Testis (tissue), 3 donors: ENCODE measurements around the gene OTUB1. TPM values are rescaled to one million over a fixed set of nuclear protein-coding genes. Genes with fewer than 3 reads are reported as not detected.

ENCODE experiments used
- DNase-seq: peaks from one replicate; pipeline ENCODE4 v3.0.0-alpha.2; 2019
- H3K27ac ChIP-seq, 2 donors: fragments of 200-600 bp; sonication (generic); one replicate each; pipeline ENCODE4 v1.5.1; 2019
- H3K27me3 ChIP-seq: fragments of 200-600 bp; sonication (generic); one replicate; pipeline ENCODE4 v1.5.1; 2019
- H3K36me3 ChIP-seq: fragments of 200-600 bp; sonication (generic); one replicate; pipeline ENCODE4 v1.5.1; 2017; ENCODE audit warnings: low read depth; ENCODE audit errors: missing control alignments
- H3K4me1 ChIP-seq: fragments of 200-600 bp; sonication (generic); one replicate; pipeline ENCODE4 v1.5.1; 2019
- H3K4me3 ChIP-seq, 2 donors: fragments of 200-600 bp; sonication (generic); one replicate each; pipeline ENCODE4 v1.5.1; 2017 to 2019
- H3K9me3 ChIP-seq: fragments of 200-600 bp; sonication (generic); one replicate; pipeline ENCODE4 v1.5.1; 2017
- POLR2A ChIP-seq: fragments of 450-650 bp; IDR thresholded peaks from one replicate; pipeline ENCODE4 v1.6.1; 2017; ENCODE audit warnings: antibody characterized with exemption, mild to moderate bottlenecking, moderate library complexity
- WGBS, 2 donors: methylation state at CpG; one replicate each; pipeline ENCODE4 v1.1.5; 2018; 5-methylcytosine and 5-hydroxymethylcytosine counted together
- intact Hi-C: fragments of 100-400 bp; cut with DNase I; formaldehyde crosslinking; loops from one replicate; pipeline ENCODE4 v1.15.1; 2023; ENCODE audit warnings: low total_unique reads
- polyA plus RNA-seq: library from polyadenylated mRNA; stranded (reverse); fragments of 350-450 nt; fragmentation: Illumina TruSeq; extraction: RNeasy Lipid Tissue Mini Kit (QIAGEN cat#74804); gene quantifications from one replicate; pipeline ENCODE4 v1.2.3, GENCODE V29; 2014; ENCODE audit warnings: low read depth, low replicate concordance; ENCODE audit not compliant: insufficient read depth
- total RNA-seq, 2 donors: library from RNA; depleted of rRNA; stranded (reverse); fragments of >200 nt; gene quantifications; one replicate each; pipeline ENCODE4 v1.2.3, GENCODE V29; 2016
- TF ChIP-seq, protein P1 (sequence below), 3 experiments: fragments of 450-650 bp in 2 of 3; fragments of 200-600 bp in 1 of 3; sonication (generic) in 1 of 3; IDR thresholded peaks; one replicate each; pipeline ENCODE4 v1.5.1; 2016 to 2019; ENCODE audit warnings: antibody characterized with exemption in 3 of 3, mild to moderate bottlenecking in 2 of 3, moderate library complexity in 1 of 3

The OTUB1 gene
- total and polyA plus RNA-seq, 3 donors from 2014 or later, result 115 to 145 (median 121) TPM

DNA sequence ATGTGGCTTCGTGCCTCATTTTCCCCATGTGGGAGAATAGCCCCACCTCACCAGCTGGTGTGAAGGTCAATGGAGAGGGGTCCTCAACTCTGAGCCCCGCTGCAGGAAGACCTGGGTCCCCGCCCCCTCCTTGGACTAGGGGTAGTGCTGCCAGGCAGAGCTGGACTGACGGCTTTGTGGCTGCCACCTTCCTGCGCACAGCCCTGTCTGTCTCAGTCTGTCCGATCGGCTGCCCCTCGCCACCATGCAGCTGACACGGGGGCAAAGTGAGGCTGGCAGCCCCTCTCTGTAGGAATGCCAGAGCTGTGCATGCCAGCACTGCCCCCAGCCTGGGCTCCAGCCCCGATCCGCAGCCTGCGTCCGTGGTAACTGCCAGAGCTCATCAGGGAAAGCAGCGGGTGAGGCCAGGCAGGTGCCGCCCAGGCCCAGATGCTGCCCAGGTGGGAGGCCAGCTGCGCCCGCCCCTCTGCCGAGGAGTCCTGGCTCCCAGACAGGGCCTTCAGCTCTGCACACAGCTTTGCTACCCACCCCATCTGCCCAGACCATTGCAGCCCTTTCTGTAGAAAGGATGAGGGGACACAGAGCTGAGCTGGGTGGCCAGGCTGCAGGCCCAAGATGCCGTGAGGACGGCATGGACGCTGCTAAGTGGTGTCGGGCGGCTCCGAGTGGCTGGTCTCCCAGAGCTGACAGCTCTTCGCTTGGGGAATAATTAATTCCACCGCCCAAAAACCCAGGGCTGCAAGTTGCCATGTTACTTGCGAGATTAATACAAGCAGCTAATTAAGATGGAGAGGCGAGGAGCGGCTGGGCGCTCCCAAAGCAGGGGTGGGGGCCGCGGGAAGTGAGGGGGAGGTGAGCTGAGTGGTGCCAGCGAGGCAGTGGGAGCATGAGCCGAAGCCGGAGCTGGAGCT, 30.0 kb downstream of the OTUB1 start:
- Histone ChIP-seq H3K36me3 (no peaks in the 10 kb centered on the region), H3K27me3 (no peaks in the 10 kb centered on the region), H3K9me3 (no peaks in the 10 kb centered on the region), H3K27ac (no peak overlapping the region), H3K4me1 (peaks cover 14% of the 10 kb centered on the region), H3K4me3 (no peak overlapping the region)
- WGBS, 2 donors, result 85 to 94% methylated on average over 18 to 33 of the region's 35 CpGs
- no peak for DNase-seq
- intact Hi-C loops, result no loop called here
- TF ChIP-seq, protein P1, sequence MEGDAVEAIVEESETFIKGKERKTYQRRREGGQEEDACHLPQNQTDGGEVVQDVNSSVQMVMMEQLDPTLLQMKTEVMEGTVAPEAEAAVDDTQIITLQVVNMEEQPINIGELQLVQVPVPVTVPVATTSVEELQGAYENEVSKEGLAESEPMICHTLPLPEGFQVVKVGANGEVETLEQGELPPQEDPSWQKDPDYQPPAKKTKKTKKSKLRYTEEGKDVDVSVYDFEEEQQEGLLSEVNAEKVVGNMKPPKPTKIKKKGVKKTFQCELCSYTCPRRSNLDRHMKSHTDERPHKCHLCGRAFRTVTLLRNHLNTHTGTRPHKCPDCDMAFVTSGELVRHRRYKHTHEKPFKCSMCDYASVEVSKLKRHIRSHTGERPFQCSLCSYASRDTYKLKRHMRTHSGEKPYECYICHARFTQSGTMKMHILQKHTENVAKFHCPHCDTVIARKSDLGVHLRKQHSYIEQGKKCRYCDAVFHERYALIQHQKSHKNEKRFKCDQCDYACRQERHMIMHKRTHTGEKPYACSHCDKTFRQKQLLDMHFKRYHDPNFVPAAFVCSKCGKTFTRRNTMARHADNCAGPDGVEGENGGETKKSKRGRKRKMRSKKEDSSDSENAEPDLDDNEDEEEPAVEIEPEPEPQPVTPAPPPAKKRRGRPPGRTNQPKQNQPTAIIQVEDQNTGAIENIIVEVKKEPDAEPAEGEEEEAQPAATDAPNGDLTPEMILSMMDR (IDR thresholded peaks at IDR 0.05), result no peak
- TF ChIP-seq POLR2A, result no peak

DNA sequence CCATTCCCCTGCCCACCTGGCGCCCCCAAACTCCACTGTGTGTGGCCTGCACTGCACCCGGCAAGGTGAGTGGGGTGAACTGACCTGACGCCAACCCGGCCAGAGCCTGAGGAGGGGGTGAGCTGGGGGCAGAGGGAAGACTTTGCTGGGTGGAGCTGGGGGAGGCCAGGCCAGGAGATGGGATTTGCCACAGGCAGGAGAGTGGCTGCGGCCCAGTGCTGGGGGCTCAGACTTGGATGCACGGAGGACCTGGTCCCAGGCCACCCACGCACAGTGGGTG, 31.6 kb downstream of the OTUB1 start:
- peaks cover 14% of the 10 kb centered on the region for H3K4me1 ChIP-seq
- WGBS, 2 donors, result 67 to 87% methylated on average over 1 to 7 of the region's 7 CpGs
- intact Hi-C loops, result no loop called here

GRCh38 chr11:64018310-64018709, 32.1 kb downstream of the OTUB1 start:
- intact Hi-C loops, result no loop called here
- Histone ChIP-seq H3K9me3 (no peaks in the 10 kb centered on the region), H3K27ac (no peak overlapping the region), H3K36me3 (no peaks in the 10 kb centered on the region), H3K4me3 (no peak overlapping the region), H3K4me1 (peaks cover 14% of the 10 kb centered on the region), H3K27me3 (no peaks in the 10 kb centered on the region)
- peak; percentile 36 for DNase-seq
- TF ChIP-seq, protein P1 (IDR thresholded peaks at IDR 0.05), result no peak
- no peak for TF ChIP-seq POLR2A
- WGBS, 2 donors, result 66 to 73% methylated on average over 3 to 8 of the region's 8 CpGs

More for the DNA sequence above, 31.6 kb downstream of the OTUB1 start:
- H3K9me3 ChIP-seq, result no peaks in the 10 kb centered on the region
- no peak overlapping the region for H3K27ac ChIP-seq
- H3K4me3 ChIP-seq, result no peak overlapping the region
- no peaks in the 10 kb centered on the region for H3K27me3 ChIP-seq
- no peak for DNase-seq
- H3K36me3 ChIP-seq, result no peaks in the 10 kb centered on the region
- no peak for TF ChIP-seq POLR2A
- TF ChIP-seq, protein P1 (IDR thresholded peaks at IDR 0.05), result no peak

DNA sequence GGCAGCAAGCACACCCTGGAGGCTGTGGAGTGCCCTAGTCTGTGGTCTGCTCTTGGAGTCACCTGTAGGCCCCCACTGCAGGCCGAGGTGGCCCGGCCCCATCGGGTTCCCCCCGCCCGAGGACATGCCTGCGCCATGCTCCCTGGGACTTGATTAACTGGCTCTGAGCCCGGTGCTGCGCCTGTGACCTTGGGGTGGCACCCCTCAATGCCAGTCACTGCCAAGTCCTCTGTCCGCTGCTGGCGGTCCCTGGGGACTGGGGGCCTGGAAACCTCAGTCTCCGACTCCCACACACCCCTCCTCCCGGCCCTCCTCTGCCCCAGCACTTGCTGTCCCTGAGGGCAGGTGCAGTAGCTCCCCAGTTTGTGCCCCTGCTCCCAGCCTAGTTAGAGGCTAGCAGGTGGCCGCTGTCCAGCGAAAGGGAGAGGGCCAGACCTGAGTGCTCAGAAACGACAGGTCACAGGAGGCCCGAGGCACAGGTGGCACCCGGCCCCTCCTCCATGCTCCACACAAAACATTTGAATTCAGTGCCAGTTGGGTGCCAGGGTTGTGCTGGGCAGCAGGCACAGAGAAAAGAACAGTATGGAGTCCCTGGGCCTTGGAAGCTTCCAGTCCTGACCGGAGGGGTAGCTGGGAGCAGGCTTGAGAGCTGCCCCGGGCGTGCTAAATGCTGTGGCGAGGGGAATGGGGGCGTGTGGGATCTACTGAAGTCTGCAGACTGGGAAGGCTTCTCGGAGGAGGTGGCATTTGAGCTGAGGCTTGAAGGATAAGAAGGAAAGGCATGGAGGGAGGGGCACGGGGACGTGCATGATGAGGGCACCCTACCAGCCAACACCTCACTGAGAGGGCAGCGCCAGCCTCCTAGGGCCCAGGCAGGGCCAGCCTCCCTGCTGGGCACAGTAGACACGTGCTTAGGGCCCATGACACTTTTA, 33.1 kb downstream of the OTUB1 start:
- no peak for TF ChIP-seq POLR2A
- TF ChIP-seq, protein P1 (IDR thresholded peaks at IDR 0.05), result no peak
- peaks cover 14% of the 10 kb centered on the region for H3K4me1 ChIP-seq
- H3K27ac ChIP-seq, result no peak overlapping the region
- H3K27me3 ChIP-seq, result no peaks in the 10 kb centered on the region
- 65 to 77% methylated on average over 15 to 25 of the region's 27 CpGs for WGBS, 2 donors
- H3K4me3 ChIP-seq, result no peak overlapping the region
- DNase-seq, result peak; percentile 57
- H3K9me3 ChIP-seq, result no peaks in the 10 kb centered on the region
- intact Hi-C loops, result no loop called here
- H3K36me3 ChIP-seq, result no peaks in the 10 kb centered on the region
